Endothelial cell (in vitro differentiated cells): ENCODE results near the gene NELFE. TPM values are rescaled to one million over a fixed set of nuclear protein-coding genes. Genes with fewer than 3 reads are reported as not detected.
"Not testable (repeated sequence)": the region's sequence is repeated elsewhere in the genome, so short reads cannot be mapped to it uniquely, and the experiment has no call there.

Experiments used
- DNase-seq: peaks from one replicate; pipeline ENCODE4 v3.0.0; 2021; ENCODE audit warnings: low spot score
- H3K27ac Mint-ChIP-seq: one replicate; pipeline ENCODE4 v1.8.0; 2021; ENCODE audit warnings: mixed read lengths, inconsistent platforms; ENCODE audit not compliant: unreplicated experiment
- H3K27me3 Mint-ChIP-seq: one replicate; pipeline ENCODE4 v1.8.0; 2021; ENCODE audit warnings: mild to moderate bottlenecking, moderate library complexity, mixed read lengths, inconsistent platforms; ENCODE audit not compliant: unreplicated experiment
- H3K36me3 Mint-ChIP-seq: one replicate; pipeline ENCODE4 v1.8.0; 2021; ENCODE audit warnings: mild to moderate bottlenecking, low read depth, mixed read lengths, inconsistent platforms; ENCODE audit not compliant: unreplicated experiment
- H3K4me1 Mint-ChIP-seq: one replicate; pipeline ENCODE4 v1.8.0; 2021; ENCODE audit warnings: mild to moderate bottlenecking, mixed read lengths, inconsistent platforms; ENCODE audit not compliant: unreplicated experiment
- H3K4me3 Mint-ChIP-seq: one replicate; pipeline ENCODE4 v1.8.0; 2021; ENCODE audit warnings: mild to moderate bottlenecking, mixed read lengths, inconsistent platforms; ENCODE audit not compliant: unreplicated experiment
- H3K9me3 Mint-ChIP-seq: one replicate; pipeline ENCODE4 v1.8.0; 2021; ENCODE audit warnings: mixed read lengths, inconsistent platforms; ENCODE audit not compliant: unreplicated experiment
- CTCF ChIP-seq: fragments of 200-600 bp; sonication (generic); IDR thresholded peaks from one replicate; pipeline ENCODE4 v1.5.0; 2021; ENCODE audit warnings: antibody characterized with exemption; ENCODE audit not compliant: unreplicated experiment
- total RNA-seq: library from RNA; stranded (reverse); fragmentation: NEBNext Ultra II Directional; extraction: Animal tissue kit (Norgen Biotek cat#: 25700); gene quantifications from one replicate; pipeline ENCODE4 v1.2.1, GENCODE V29; 2021; ENCODE audit not compliant: unreplicated experiment

Gene NELFE
- total RNA-seq, 1 donor from 2014 or later = 47.8 TPM

GRCh38 chr6:31977816-31978431 lies 19.2 kb upstream of the NELFE start:
- no peaks in the 10 kb centered on the region for H3K9me3 Mint-ChIP-seq
- H3K4me1 Mint-ChIP-seq = peaks cover 5% of the 10 kb centered on the region
- TF ChIP-seq CTCF = no peak
- DNase-seq = no peak
- no peak overlapping the region for H3K4me3 Mint-ChIP-seq
- no peak overlapping the region for H3K27ac Mint-ChIP-seq
- peaks cover 11% of the 10 kb centered on the region for H3K36me3 Mint-ChIP-seq
- peaks cover 5% of the 10 kb centered on the region for H3K27me3 Mint-ChIP-seq

GRCh38 chr6:31976065-31976464 lies 17.3 kb upstream of the NELFE start:
- not testable (repeated sequence) for H3K4me3 Mint-ChIP-seq, H3K9me3 Mint-ChIP-seq, H3K27ac Mint-ChIP-seq, H3K27me3 Mint-ChIP-seq, H3K4me1 Mint-ChIP-seq, DNase-seq
- H3K36me3 Mint-ChIP-seq = peaks cover 11% of the 10 kb centered on the region

GRCh38 chr6:31972709-31973350 lies 14.1 kb upstream of the NELFE start:
- Mint-ChIP-seq H3K9me3 (no peaks in the 10 kb centered on the region), H3K27ac (peak overlapping the region; percentile 98), H3K4me1 (peaks cover 10% of the 10 kb centered on the region), H3K36me3 (peaks cover 18% of the 10 kb centered on the region), H3K27me3 (peaks cover 8% of the 10 kb centered on the region), H3K4me3 (peak overlapping the region; percentile 87)
- TF ChIP-seq CTCF = no peak
- DNase-seq = no peak

- peak within 1 kb of the TSS; percentile 87 for H3K4me3 Mint-ChIP-seq
- H3K36me3 Mint-ChIP-seq = peaks cover 22% of the 10 kb centered on the region
- no peak for TF ChIP-seq CTCF
- peak within 1 kb of the TSS; percentile 98 for H3K27ac Mint-ChIP-seq
- no peaks in the 10 kb centered on the region for H3K9me3 Mint-ChIP-seq
- peak; percentile 80 for DNase-seq
- peaks cover 10% of the 10 kb centered on the region for H3K27me3 Mint-ChIP-seq
- H3K4me1 Mint-ChIP-seq = peaks cover 10% of the 10 kb centered on the region
These were observed 13.4 kb upstream of the NELFE start, which contains the start of gene DXO for GRCh38 chr6:31971993-31972708. Gene DXO, minus strand, starts transcription at chr6:31972138. Its CDS starts 463 bp downstream, at chr6:31971675.

GRCh38 chr6:31971279-31971992 lies 12.7 kb upstream of the NELFE start:
- Mint-ChIP-seq H3K36me3 (peaks cover 22% of the 10 kb centered on the region), H3K4me3 (peak overlapping the region; percentile 87), H3K9me3 (no peaks in the 10 kb centered on the region), H3K27me3 (peaks cover 6% of the 10 kb centered on the region), H3K27ac (peak overlapping the region; percentile 98), H3K4me1 (peaks cover 10% of the 10 kb centered on the region)
- no peak for DNase-seq
- TF ChIP-seq CTCF = no peak
